GM13976 (cell line): ENCODE measurements around the gene DIABLO.
A peak's percentile ranks its signal among the peaks of the same experiment; 100 is the strongest.

Experiments
- DNase-seq: peaks from one replicate; pipeline ENCODE4 v3.0.0; 2012; ENCODE audit warnings: low spot score
- in situ Hi-C: fragments of 300-500 bp; cut with MboI; formaldehyde crosslinking; loops from one replicate; pipeline ENCODE4 v1.12.0; 2022; ENCODE audit warnings: low sequenced_read_pairs, mixed read lengths, inconsistent platforms; ENCODE audit not compliant: unreplicated experiment
- TF ChIP-seq, protein P1 (sequence below): IDR thresholded peaks from 2 replicates; pipeline ENCODE4 v1.5.1; 2012; ENCODE audit warnings: borderline replicate concordance, mild to moderate bottlenecking; ENCODE audit not compliant: insufficient read depth; ENCODE audit errors: extremely low read depth, missing control alignments, control extremely low read depth

Gene DIABLO

DNA sequence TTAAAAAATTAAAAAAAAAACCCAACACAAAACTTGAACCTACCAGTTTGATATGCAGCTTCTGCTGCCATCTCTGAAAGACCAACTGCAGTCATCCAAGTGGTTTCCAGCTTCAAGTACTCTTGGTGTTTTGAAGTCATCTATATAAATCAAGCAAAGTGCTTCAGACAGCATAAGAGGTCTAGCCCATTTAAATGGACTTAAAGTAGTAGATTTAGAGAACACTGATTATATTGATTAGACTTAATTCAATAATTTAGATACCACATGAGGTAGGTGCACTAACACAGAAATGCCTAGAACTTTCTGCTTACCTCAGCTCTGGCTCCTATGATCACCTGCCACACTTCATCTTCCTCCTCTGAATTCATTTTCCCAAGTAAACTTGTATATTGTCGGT lies 9.4 kb downstream of the DIABLO start:
- DNase-seq, result no peak
- in situ Hi-C loops, result no loop called here
- TF ChIP-seq, protein P1, sequence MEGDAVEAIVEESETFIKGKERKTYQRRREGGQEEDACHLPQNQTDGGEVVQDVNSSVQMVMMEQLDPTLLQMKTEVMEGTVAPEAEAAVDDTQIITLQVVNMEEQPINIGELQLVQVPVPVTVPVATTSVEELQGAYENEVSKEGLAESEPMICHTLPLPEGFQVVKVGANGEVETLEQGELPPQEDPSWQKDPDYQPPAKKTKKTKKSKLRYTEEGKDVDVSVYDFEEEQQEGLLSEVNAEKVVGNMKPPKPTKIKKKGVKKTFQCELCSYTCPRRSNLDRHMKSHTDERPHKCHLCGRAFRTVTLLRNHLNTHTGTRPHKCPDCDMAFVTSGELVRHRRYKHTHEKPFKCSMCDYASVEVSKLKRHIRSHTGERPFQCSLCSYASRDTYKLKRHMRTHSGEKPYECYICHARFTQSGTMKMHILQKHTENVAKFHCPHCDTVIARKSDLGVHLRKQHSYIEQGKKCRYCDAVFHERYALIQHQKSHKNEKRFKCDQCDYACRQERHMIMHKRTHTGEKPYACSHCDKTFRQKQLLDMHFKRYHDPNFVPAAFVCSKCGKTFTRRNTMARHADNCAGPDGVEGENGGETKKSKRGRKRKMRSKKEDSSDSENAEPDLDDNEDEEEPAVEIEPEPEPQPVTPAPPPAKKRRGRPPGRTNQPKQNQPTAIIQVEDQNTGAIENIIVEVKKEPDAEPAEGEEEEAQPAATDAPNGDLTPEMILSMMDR, result no peak

DNA sequence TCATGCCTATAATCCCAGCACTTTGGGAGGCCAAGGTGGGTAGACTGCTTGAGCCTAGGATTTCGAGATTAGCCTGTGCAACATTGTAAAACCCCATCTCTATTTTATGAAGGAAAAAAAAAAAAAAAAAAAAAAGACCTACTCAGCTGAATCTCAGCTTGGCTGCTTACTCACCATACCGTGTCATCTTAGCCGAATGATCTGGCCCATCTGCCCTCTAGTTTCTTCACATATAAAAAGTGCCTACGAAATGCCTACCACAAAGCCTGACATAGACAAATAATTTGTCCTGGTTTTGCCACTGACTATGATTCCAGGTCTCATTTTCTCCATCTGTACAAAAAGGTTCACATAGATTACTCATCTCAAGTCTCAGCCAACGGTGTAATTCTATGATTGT lies 10.1 kb downstream of the DIABLO start:
- DNase-seq, result no peak
- TF ChIP-seq, protein P1, result no peak
- in situ Hi-C loops, result no loop called here

DNA sequence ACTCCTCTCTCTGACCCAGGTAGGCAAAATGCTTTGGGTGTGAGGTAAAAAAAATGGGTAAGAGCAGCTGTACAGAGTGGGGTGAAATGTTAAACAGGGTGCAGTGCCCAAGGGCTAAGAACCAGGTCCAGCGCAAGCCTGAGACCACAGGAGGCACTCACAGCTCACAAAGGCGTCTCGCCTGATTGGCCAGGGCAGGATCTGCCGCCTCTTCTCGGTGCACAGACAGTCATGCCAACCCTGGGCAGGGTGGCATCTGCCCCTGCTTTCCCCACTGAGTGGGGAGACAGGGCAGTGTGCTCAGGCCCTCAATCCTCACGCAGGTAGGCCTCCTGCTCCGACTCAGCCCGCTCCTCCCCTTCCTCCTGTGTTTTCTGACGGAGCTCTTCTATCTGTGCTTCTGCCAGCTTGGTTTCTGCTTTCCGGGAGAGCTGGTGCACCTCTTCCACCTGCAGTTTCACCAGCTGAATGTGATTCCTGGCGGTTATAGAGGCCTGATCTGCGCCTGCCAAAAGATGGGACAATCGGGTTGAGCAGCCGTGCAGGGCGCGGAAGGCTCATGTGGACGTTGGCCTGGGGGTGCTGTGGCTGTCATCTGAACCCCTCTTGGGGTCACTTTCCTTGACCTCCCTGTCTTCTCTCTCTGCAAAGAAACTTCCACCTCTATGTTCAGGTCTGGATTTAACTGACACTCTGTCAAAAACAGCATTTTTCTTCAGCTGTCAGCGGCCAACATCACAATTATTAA lies 17.6 kb downstream of the DIABLO start:
- in situ Hi-C loops, result no loop called here
- DNase-seq, result no peak
- TF ChIP-seq, protein P1, result no peak

DNA sequence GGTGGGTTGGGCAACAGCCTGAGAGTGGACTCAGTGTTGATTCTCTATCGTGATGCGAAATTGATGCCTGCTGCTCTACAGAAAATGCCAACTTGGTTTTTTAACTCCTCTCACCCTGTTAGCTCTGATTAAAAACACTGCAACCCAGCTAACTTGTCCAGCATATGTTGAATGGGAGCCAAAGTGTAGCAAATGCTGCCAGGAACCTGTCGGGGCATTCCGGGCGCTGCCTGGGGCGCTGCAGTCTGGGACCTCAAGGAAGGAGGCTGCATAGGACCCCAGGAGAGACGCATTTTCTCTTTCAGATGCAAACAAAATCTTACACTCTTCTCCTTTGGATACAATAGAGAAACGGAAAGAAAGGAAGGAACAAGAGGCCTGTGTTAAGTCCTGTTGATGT lies 18.5 kb downstream of the DIABLO start:
- no peak for DNase-seq
- TF ChIP-seq, protein P1, result no peak
- in situ Hi-C loops, result no loop called here

DNA sequence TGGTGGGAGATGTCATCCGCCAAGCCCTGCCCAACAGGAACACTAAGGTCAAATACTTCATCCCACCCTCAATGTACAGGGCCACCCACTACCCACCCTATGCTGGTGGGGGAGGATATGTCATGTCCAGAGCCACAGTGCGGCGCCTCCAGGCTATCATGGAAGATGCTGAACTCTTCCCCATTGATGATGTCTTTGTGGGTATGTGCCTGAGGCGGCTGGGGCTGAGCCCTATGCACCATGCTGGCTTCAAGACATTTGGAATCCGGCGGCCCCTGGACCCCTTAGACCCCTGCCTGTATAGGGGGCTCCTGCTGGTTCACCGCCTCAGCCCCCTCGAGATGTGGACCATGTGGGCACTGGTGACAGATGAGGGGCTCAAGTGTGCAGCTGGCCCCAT lies 18.9 kb downstream of the DIABLO start:
- in situ Hi-C loops, result no loop called here
- DNase-seq, result peak; percentile 12
- TF ChIP-seq, protein P1, result no peak

DNA sequence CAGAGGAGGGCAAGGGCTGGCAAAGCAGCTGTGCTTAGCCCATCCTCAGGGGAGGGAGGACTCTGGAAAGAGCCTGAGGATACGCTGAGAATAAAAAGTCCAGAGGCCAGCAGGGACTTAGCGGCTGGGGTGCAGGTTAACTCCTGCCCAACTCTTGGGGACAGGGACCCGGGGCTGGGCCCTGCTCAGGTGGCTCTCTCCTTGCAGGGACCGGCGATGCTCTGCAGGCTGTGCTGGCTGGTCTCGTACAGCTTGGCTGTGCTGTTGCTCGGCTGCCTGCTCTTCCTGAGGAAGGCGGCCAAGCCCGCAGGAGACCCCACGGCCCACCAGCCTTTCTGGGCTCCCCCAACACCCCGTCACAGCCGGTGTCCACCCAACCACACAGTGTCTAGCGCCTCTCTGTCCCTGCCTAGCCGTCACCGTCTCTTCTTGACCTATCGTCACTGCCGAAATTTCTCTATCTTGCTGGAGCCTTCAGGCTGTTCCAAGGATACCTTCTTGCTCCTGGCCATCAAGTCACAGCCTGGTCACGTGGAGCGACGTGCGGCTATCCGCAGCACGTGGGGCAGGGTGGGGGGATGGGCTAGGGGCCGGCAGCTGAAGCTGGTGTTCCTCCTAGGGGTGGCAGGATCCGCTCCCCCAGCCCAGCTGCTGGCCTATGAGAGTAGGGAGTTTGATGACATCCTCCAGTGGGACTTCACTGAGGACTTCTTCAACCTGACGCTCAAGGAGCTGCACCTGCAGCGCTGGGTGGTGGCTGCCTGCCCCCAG lies 19.6 kb downstream of the DIABLO start:
- TF ChIP-seq, protein P1, result no peak
- in situ Hi-C loops, result no loop called here
- peak; percentile 22 for DNase-seq
